Islet precursor cell (in vitro differentiated cells): ENCODE data around the gene ACSL3.

Experiments used
- DNase-seq: peaks from one replicate; pipeline ENCODE4 v3.0.0-alpha.2; 2018

The ACSL3 gene

DNA sequence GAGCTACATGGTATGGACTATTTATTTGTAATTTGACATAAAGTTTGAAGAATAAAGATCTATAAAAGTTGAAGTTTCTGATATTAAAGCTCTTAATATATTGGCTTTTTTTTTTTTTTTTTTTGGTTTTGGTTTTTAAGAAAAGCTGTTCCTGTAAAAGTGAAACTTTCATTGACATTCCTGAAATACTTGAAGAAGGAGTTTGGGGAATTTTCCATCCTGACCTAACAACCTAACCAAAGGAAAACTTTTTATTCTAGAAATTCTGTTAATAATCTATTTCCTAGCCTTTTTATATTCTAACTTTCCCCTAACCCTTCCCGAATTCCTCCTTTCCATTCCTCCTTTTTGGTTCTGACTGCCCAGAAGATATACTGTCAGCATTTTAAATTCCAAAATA lies 83.7 kb downstream of the ACSL3 start:
- no peak for DNase-seq

GRCh38 chr2:222944971-222945740 lies 84.3 kb downstream of the ACSL3 start:
- no peak for DNase-seq

GRCh38 chr2:222945887-222946286 lies 85.1 kb downstream of the ACSL3 start:
- DNase-seq = no peak

DNA sequence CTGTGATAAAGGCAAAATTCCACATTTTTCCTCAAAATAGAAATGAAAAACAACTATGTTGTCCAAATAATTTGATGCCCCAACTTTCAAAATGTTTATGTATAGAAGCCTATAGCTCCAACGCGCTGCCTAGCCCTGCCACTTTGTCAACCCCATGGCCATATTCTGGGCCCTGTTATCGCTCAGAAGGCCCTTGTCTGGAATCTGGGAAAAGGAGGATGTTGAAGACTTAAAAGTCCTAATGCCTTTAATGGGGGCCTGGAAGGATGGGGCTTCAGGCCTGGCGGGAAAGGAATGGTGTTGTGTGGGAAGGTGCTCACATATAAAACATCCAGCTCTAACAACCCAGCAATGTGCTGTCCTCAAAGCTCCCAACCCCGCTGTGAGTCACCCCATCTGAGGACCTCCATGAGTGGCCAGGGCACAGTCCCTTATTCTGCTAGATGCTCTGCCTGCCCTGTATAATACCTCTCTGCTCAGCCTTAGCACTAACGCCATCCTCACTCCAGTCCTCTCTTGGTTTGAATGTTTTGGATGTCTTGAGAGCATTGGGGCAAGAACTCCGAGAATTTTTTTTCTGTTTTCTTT lies 86.0 kb downstream of the ACSL3 start:
- peak; percentile 88 for DNase-seq

GRCh38 chr2:222949073-222949472 lies 88.2 kb downstream of the ACSL3 start:
- DNase-seq = no peak

DNA sequence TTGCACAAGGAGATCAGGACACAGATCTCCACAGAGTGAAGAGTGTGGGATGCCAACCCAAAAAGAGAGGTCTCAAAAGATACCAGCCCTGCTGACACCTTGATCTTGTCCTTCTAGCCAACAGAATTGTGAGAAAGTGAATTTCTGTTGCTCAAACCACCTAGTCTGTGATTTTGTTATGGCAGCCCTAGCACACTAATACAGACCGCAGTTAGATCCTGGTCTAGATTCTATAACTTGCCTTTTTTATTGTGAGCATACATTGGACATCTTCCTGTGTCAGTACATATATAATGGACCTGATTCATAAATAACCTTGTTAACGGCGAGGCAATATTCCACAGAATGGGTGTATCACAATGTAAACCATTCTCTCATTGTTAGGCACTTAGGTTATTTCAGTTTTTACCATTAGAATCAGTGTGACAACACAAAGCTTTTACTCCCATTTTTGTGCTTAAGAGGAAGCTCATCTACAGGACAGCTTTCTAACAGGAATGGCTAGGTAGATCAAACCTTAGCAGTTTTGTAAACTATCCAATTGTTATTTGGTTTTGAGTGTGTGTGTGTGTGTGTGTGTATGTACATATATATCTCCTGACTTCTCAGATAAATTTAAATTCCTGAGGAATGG lies 89.0 kb downstream of the ACSL3 start:
- DNase-seq = no peak

GRCh38 chr2:222950638-222951285 lies 89.9 kb downstream of the ACSL3 start:
- DNase-seq = peak; percentile 87

DNA sequence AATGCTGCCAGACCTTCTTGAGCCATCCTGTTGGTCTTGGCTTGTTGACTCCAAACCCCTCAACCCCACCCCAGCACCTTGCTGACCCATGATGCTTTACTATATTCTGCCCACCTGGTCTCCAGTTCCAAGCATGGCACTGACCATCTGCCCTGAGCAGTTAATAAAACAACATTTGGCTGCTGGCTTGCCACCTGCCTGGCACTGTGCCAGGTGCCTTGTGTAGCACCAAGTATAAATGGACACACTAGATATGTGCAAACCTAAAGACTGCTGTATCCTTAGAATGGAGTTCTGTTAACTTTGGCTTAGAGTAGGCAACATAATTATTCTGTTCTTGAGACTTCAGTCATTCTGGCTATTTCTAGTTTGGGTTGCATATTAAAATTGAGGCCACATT lies 91.4 kb downstream of the ACSL3 start:
- no peak for DNase-seq

DNA sequence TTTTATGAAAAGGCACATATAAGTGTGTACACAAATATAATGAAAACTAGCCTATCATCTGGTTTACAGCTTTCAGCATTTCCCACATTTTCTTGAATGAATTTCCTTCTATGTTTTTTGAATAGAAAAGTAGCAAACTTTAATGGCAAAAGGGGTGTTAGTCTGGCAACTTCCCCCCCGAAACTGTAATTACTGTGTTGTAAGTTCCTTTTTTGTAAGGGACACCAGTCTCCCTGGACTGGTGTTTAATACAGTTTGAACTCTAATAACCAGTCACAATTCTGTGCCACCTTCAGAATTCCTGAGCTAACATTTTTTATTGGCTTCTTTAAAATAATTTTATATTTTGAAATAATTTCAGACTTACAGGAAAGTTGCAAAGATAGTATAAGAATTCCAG lies 94.2 kb downstream of the ACSL3 start:
- DNase-seq = no peak

GRCh38 chr2:222959358-222959757 lies 98.5 kb downstream of the ACSL3 start:
- DNase-seq = peak; percentile 99

DNA sequence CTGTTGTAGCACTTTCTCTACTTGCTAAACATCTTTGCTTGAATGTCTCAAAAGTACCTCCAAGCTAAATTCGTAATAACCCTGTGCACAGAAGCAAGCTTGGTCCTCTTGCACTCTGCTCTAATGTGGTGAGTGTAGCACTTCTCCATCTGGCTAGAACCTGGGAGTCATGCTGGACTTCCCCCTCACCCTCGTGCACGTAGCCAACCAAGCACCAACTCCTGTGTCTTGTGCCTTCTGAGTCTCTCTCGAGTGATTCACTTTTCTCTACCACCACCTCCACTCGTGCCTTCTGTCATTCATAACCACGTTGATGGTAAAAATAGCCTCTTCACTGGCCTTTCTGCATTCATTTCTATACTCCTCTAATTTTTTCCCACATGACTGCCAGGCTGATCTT lies 99.3 kb downstream of the ACSL3 start:
- no peak for DNase-seq

DNA sequence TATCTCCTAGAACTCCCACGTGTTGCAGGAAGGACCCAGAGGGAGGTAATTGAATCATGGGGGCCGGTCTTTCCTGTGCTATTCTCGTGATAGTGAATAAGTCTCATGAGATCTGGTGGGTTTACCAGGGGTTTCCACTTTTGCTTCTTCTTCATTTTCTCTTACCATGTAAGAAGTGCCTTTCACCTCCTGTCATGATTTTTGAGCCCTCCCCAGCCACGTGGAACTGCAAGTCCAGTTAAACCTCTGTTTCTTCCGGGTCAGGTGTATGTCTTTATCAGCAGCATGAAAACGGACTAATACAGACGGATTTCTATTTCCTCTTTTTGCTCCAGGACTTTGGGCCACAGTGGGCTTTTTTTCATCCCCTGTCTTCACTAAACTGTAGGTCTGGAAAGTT lies 102.8 kb downstream of the ACSL3 start:
- no peak for DNase-seq

DNA sequence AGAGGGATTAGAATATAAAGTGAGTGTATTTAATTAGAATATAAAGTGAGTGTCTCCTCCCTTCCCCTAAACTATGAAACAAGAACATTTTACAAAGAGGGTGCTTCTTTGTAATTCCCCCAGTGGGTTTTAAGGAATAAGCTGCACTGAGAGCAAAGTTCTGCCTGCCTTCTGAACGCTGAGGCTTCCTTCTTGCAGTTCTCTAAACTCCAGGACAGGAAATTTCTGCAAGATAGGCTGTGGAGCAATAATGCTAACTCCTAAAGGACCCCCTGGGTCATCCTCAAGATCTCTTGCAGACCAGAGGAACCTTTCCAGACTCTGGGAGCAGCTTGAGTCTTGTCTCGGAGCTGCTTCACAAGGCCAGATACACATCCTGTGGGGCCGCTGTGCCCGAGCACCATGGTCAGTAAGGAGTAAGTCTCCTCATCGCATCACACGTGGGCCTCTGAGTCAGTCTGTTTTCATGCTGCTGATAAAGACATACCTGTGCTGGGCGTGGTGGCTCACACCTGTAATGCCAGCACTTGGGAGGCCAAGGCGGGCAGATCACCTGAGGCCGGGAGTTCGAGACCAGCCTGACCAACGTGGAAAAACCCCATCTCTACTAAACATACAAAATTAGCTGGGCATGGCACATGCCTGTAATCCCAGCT lies 103.7 kb downstream of the ACSL3 start:
- DNase-seq = no peak

GRCh38 chr2:222965555-222965954 lies 104.7 kb downstream of the ACSL3 start:
- DNase-seq = no peak

GRCh38 chr2:222968550-222969155 lies 107.8 kb downstream of the ACSL3 start:
- DNase-seq = no peak

GRCh38 chr2:222969491-222969890 lies 108.7 kb downstream of the ACSL3 start:
- no peak for DNase-seq

- DNase-seq = no peak
Measured at GRCh38 chr2:222972420-222972819, 111.6 kb downstream of the ACSL3 start.

- peak; percentile 68 for DNase-seq
Measured at GRCh38 chr2:222973237-222973636, 112.4 kb downstream of the ACSL3 start.

DNA sequence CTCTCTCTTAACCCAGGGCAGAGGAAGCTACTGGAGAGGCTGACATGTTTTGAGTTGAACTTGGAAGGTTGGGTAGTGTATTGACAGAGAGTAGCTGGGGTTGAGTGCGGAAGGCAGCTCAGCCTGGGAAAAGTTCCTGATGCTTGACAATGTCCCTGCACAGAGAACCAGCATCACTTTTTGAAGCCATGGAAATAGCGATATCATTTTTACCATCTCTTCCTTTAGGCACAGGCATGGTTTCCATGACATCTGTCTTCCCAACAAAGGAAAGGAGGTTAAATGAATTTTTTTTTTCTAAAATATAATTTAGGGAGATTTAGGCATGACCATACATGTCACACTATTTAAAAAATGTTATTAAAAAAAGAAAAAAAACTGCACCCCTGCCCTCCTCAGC lies 112.9 kb downstream of the ACSL3 start:
- no peak for DNase-seq

DNA sequence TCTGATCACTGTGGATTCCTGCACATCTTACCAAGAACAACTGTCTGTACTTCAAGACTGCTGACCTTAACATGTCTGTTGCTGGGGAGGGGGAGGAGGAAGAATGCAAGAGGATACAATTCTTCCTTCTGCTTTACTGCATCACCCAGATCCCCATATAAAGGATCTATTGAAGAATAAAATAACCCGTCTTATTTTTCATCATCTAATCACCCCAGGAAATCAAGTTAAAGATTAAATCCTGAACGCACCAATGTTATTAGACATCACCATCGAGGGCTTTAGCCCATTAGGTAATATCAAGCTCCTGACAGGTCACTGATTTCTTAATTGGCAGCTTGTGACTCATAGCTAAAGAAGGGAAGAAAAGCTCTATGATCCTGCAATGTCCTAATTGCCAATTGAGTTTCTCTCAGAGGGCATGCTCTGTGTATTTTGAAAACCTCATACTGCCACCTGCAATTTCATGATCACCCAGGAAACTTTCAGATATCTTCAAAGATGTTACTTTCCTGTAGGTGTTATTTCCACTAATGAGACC lies 115.8 kb downstream of the ACSL3 start:
- DNase-seq = no peak

DNA sequence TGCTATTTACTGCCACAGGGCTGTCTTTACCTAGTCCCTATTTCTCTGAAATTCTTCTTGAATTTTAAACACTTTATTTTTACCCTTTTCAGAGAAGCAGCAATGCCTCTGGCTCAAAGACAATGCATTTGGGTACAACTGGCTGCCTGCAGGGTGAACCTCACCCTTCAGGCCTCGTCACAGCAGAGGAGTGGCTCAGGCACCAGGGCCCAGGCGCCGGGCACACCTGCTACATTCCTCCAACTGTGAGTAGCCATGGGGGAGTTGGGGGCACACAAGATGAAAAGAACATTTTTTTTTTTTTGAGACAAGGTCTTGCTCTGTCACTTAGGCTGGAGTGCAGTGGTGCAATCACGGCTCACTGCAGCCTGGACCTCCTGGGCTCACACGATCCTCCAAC lies 116.3 kb downstream of the ACSL3 start:
- no peak for DNase-seq

GRCh38 chr2:222978850-222979249 lies 118.0 kb downstream of the ACSL3 start:
- DNase-seq = no peak

- DNase-seq = no peak
Measured at GRCh38 chr2:222979484-222979883, 118.6 kb downstream of the ACSL3 start.
